ENCODE measurements around the gene RAPGEF5. TPM values are rescaled to one million over a fixed set of nuclear protein-coding genes. Genes with fewer than 3 reads are reported as not detected.

RAPGEF5 gene
- total RNA-seq, 2 experiments from 2014 or later: 0.21 to 0.40 TPM

- Mint-ChIP-seq H3K27ac (no peak overlapping the region), H3K9me3 (no peaks in the 10 kb centered on the region), H3K36me3 (ENCODE audit: low read depth) (no peaks in the 10 kb centered on the region), H3K27me3 (ENCODE audit: low read depth) (peaks cover 5% of the 10 kb centered on the region), H3K4me1 (ENCODE audit: low read depth) (no peaks in the 10 kb centered on the region), H3K4me3 (no peak overlapping the region)
- CTCF ChIA-PET: interaction anchor here (1.2 kb wide), 1 partner anchor 264 kb away, joined by 3 read pairs; no protein-coding TSS in a partner anchor
- intact Hi-C loops (cut with micrococcal nuclease): no loop called here
- DNase-seq: no peak
These were observed 17.0 kb upstream of the RAPGEF5 start for GRCh38 chr7:22373911-22374310.

- intact Hi-C loops (cut with micrococcal nuclease): no loop called here
- no peak overlapping the region for H3K4me3 Mint-ChIP-seq
- H3K9me3 Mint-ChIP-seq: no peaks in the 10 kb centered on the region
- peaks cover 5% of the 10 kb centered on the region for H3K27me3 Mint-ChIP-seq (ENCODE audit: low read depth)
- no peak overlapping the region for H3K27ac Mint-ChIP-seq
- H3K36me3 Mint-ChIP-seq (ENCODE audit: low read depth): no peaks in the 10 kb centered on the region
- no peak for DNase-seq
- CTCF ChIA-PET: interaction anchor here (1.2 kb wide), 1 partner anchor 264 kb away, joined by 3 read pairs; no protein-coding TSS in a partner anchor
- no peaks in the 10 kb centered on the region for H3K4me1 Mint-ChIP-seq (ENCODE audit: low read depth)
These were observed 16.4 kb upstream of the RAPGEF5 start for GRCh38 chr7:22373388-22373787.

DNA sequence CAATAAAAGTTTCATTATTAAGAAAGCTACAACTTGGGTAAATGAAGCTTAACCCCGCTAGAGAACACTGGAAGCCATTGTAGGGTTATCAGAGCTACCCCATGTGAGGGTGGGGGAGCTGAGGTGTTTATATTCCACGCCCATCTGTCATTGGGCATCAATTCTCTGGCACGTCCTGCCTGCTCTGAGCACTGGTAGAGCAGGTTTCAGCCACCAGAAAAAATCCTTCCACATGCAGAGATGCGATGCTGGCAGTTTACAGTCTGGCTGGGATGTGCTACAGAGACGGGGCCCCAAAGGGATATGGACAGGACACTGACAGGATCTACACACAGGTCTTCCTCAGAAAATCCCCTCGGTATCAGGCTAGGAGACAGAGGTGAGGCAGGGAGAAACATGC is 15.9 kb upstream of the RAPGEF5 start:
- Mint-ChIP-seq H3K27ac (no peak overlapping the region), H3K4me3 (no peak overlapping the region), H3K4me1 (ENCODE audit: low read depth) (no peaks in the 10 kb centered on the region), H3K36me3 (ENCODE audit: low read depth) (no peaks in the 10 kb centered on the region), H3K27me3 (ENCODE audit: low read depth) (peaks cover 5% of the 10 kb centered on the region), H3K9me3 (no peaks in the 10 kb centered on the region)
- CTCF ChIA-PET: no interaction called here
- DNase-seq: no peak
- intact Hi-C loops (cut with micrococcal nuclease): no loop called here

GRCh38 chr7:22371878-22372277 is 14.9 kb upstream of the RAPGEF5 start:
- Mint-ChIP-seq H3K36me3 (ENCODE audit: low read depth) (no peaks in the 10 kb centered on the region), H3K9me3 (no peaks in the 10 kb centered on the region), H3K4me1 (ENCODE audit: low read depth) (no peaks in the 10 kb centered on the region), H3K27me3 (ENCODE audit: low read depth) (peaks cover 5% of the 10 kb centered on the region), H3K4me3 (no peak overlapping the region), H3K27ac (no peak overlapping the region)
- DNase-seq: no peak
- CTCF ChIA-PET: no interaction called here
- intact Hi-C loops (cut with micrococcal nuclease): no loop called here

- no peaks in the 10 kb centered on the region for H3K9me3 Mint-ChIP-seq
- H3K27me3 Mint-ChIP-seq (ENCODE audit: low read depth): peaks cover 12% of the 10 kb centered on the region
- H3K4me3 Mint-ChIP-seq: no peak overlapping the region
- intact Hi-C loops (cut with micrococcal nuclease): no loop called here
- CTCF ChIA-PET: interaction anchor here (0.6 to 1.1 kb wide), 2 partner anchors 28 to 67 kb away, joined by 3 read pairs; no protein-coding TSS in a partner anchor
- no peak for DNase-seq
- no peak overlapping the region for H3K27ac Mint-ChIP-seq
- no peaks in the 10 kb centered on the region for H3K4me1 Mint-ChIP-seq (ENCODE audit: low read depth)
- H3K36me3 Mint-ChIP-seq (ENCODE audit: low read depth): no peaks in the 10 kb centered on the region
These were observed 7.9 kb upstream of the RAPGEF5 start for GRCh38 chr7:22364900-22365299.

- Mint-ChIP-seq H3K36me3 (ENCODE audit: low read depth) (no peaks in the 10 kb centered on the region), H3K4me3 (no peak overlapping the region), H3K27ac (no peak overlapping the region), H3K27me3 (ENCODE audit: low read depth) (peaks cover 13% of the 10 kb centered on the region), H3K4me1 (ENCODE audit: low read depth) (no peaks in the 10 kb centered on the region), H3K9me3 (no peaks in the 10 kb centered on the region)
- intact Hi-C loops (cut with micrococcal nuclease): no loop called here
- CTCF ChIA-PET: no interaction called here
- DNase-seq: no peak
These were observed 6.9 kb upstream of the RAPGEF5 start for GRCh38 chr7:22363756-22364422.

GRCh38 chr7:22361795-22362194 is 4.8 kb upstream of the RAPGEF5 start:
- Mint-ChIP-seq H3K4me3 (no peak overlapping the region), H3K36me3 (ENCODE audit: low read depth) (no peaks in the 10 kb centered on the region), H3K27me3 (ENCODE audit: low read depth) (peaks cover 27% of the 10 kb centered on the region), H3K4me1 (ENCODE audit: low read depth) (peaks cover 3% of the 10 kb centered on the region), H3K27ac (no peak overlapping the region), H3K9me3 (no peaks in the 10 kb centered on the region)
- no peak for DNase-seq
- CTCF ChIA-PET: no interaction called here
- intact Hi-C loops (cut with micrococcal nuclease): no loop called here

DNA sequence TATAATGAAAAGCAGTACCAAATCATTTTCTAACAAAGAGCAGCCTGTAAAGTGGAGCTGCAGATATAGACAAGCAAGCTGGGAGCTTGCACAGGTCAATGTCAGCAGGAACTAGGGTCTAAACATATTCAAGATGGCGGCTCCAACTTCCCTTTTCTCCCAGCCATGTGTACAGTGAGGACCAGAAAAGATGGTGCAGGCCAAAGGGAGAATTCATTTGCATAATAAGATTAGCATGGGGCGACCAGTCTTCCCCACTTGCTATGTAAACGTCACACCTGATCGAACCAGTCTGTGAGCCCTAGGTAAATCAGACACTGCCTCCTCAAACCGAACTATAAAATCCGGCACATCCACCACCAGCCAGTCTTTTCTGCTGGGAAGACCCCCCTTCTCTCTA is 4.4 kb upstream of the RAPGEF5 start:
- Mint-ChIP-seq H3K27me3 (ENCODE audit: low read depth) (peaks cover 27% of the 10 kb centered on the region), H3K4me3 (no peak overlapping the region), H3K36me3 (ENCODE audit: low read depth) (no peaks in the 10 kb centered on the region), H3K4me1 (ENCODE audit: low read depth) (peaks cover 3% of the 10 kb centered on the region), H3K27ac (no peak overlapping the region), H3K9me3 (no peaks in the 10 kb centered on the region)
- DNase-seq: no peak
- CTCF ChIA-PET: no interaction called here
- intact Hi-C loops (cut with micrococcal nuclease): no loop called here

DNA sequence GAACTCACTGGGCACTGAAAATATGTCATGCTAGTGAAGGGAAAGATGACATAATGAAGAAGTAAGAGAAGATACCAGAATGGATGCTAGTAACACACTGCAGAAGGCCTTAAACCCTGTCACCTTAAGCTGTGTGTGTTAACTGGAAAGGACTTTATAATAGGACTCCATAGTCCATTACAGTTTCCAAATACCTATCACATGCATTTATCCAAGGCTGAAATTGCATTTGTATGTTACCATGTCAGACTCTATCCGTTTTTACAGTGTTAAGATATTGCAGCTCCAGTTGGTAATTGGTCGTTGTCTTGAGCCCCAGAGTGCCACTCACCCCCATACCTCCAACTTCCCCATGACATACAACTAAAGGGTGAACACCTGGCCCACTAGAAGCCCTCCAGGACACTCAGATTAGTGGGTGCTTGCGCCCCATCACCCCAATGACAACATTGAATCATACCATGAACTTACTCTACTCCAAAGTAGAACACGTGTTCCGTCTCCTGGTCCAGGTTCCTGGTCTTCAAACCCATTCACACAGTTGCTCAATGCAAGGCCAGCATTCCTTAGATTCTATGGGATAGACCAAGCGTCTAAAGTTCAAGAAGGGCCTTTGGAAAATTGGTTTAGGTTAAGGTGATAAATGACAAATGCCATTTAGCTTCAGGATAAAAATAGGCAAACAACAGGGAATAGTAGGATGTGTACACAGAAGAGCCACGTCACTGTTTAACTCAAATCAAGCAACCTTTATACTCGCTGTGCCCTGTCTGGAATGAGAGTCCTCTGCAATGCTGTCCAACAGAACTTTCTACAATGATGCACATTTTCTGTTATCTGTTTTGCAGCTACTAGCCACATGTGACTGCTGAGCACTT is 2.1 kb upstream of the RAPGEF5 start:
- no peak overlapping the region for H3K27ac Mint-ChIP-seq
- H3K9me3 Mint-ChIP-seq: no peaks in the 10 kb centered on the region
- H3K27me3 Mint-ChIP-seq (ENCODE audit: low read depth): peaks cover 40% of the 10 kb centered on the region
- intact Hi-C loops (cut with micrococcal nuclease): no loop called here
- CTCF ChIA-PET: no interaction called here
- no peaks in the 10 kb centered on the region for H3K36me3 Mint-ChIP-seq (ENCODE audit: low read depth)
- H3K4me3 Mint-ChIP-seq: no peak overlapping the region
- peaks cover 6% of the 10 kb centered on the region for H3K4me1 Mint-ChIP-seq (ENCODE audit: low read depth)
- DNase-seq: no peak

- intact Hi-C loops (cut with micrococcal nuclease): no loop called here
- Mint-ChIP-seq H3K36me3 (ENCODE audit: low read depth) (no peaks in the 10 kb centered on the region), H3K27me3 (ENCODE audit: low read depth) (peaks cover 40% of the 10 kb centered on the region)
These were observed 589 bp upstream of the RAPGEF5 start for GRCh38 chr7:22357311-22358175.

GRCh38 chr7:22356010-22356691 is 803 bp downstream of the RAPGEF5 start:
- Mint-ChIP-seq H3K27me3 (ENCODE audit: low read depth) (peaks cover 46% of the 10 kb centered on the region), H3K9me3 (peaks cover 3% of the 10 kb centered on the region), H3K36me3 (ENCODE audit: low read depth) (no peaks in the 10 kb centered on the region), H3K4me1 (ENCODE audit: low read depth) (peaks cover 6% of the 10 kb centered on the region), H3K27ac (no peak overlapping the region), H3K4me3 (peak overlapping the region; percentile 23)
- DNase-seq: no peak
- CTCF ChIA-PET: interaction anchor here (0.9 kb wide), 1 partner anchor 129 kb away, joined by 3 read pairs; no protein-coding TSS in a partner anchor
- intact Hi-C loops (cut with micrococcal nuclease): no loop called here

More at GRCh38 chr7:22357311-22358175, 589 bp upstream of the RAPGEF5 start:
- peak overlapping the region; percentile 53 for H3K4me3 Mint-ChIP-seq
- no peak for DNase-seq
- peaks cover 6% of the 10 kb centered on the region for H3K4me1 Mint-ChIP-seq (ENCODE audit: low read depth)
- CTCF ChIA-PET: no interaction called here
- H3K9me3 Mint-ChIP-seq: peaks cover 3% of the 10 kb centered on the region
- no peak overlapping the region for H3K27ac Mint-ChIP-seq

DNA sequence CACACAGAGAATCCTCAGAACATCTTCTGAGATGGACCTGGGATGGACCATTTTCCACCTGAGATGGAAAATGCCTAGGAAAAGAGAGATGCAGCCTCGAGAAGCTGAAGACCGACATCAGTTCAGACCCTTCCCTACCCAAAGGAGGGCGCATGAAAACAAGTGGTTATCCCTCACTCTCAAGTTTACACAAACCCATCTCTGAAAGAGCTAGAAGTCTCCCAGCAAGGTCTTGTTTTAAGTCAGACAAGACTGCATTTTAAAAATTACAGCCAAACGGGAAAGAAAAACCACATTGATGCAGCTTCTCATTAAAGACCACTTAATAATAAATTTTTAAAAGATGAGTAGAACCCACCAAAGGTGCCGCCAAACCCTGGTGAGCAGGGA is 1.3 kb downstream of the RAPGEF5 start:
- H3K27me3 Mint-ChIP-seq (ENCODE audit: low read depth): peaks cover 46% of the 10 kb centered on the region

More for the DNA sequence above, 1.3 kb downstream of the RAPGEF5 start:
- no peak for DNase-seq
- H3K4me3 Mint-ChIP-seq: peak overlapping the region; percentile 23
- intact Hi-C loops (cut with micrococcal nuclease): no loop called here
- CTCF ChIA-PET: interaction anchor here (0.9 kb wide), 1 partner anchor 130 kb away, joined by 3 read pairs; no protein-coding TSS in a partner anchor
- H3K9me3 Mint-ChIP-seq: peaks cover 3% of the 10 kb centered on the region
- H3K36me3 Mint-ChIP-seq (ENCODE audit: low read depth): no peaks in the 10 kb centered on the region
- H3K4me1 Mint-ChIP-seq (ENCODE audit: low read depth): peaks cover 6% of the 10 kb centered on the region
- no peak overlapping the region for H3K27ac Mint-ChIP-seq
